ENCODE data around the gene RPL36AL. TPM values are rescaled to one million over a fixed set of nuclear protein-coding genes. Genes with fewer than 3 reads are reported as not detected.

Gene RPL36AL
- total RNA-seq, 1 donor, result 175 TPM

GRCh38 chr14:49617852-49618519 lies 2.4 kb downstream of the RPL36AL start:
- no peak for DNase-seq (ENCODE audit: low read depth)
- no peak overlapping the region for H3K4me3 ChIP-seq (ENCODE audit: low read depth, low read length)
- TF ChIP-seq CTCF (IDR thresholded peaks at IDR 0.05; ENCODE audit: insufficient read depth, low read depth, low read length), result no peak

DNA sequence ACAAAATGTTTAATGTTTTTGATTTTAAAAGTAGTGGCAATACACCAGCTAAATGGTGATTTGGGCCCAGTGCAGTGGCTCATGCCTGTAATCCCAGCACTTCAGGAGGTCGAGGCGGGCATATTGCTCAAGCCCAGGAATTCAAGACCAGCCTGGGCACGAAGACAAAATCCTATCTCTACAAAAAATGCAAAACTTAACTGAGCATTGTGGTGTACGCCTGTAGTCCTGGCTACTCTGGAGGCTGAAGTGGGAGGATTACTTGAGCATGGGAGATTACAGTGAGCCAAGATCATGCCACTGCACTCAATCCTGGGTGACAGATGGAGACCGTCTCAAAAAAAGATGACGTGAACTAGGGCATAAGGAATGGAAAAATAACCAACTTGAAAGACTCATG lies 4.7 kb downstream of the RPL36AL start:
- no peak for TF ChIP-seq CTCF (IDR thresholded peaks at IDR 0.05; ENCODE audit: insufficient read depth, low read depth, low read length)
- DNase-seq (ENCODE audit: low read depth), result no peak
- H3K4me3 ChIP-seq (ENCODE audit: low read depth, low read length), result no peak overlapping the region

DNA sequence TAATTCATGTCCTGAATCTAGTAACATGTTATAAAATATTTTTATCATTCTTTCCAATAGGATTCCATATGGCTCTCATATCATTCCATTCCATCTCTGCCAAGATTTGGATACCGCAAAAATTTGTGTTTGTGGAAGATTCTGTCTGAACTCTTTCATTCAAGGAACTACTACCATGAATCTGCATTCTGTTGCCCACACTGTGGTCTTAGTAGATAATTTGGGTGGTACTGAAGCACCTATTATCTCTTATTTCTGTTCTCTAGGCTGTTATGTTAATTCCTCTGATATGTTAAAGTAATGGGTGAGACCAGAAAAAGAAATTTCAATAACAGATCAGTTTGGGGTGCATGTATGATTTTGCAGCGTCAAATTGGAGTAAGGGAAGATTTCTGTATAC lies 6.2 kb downstream of the RPL36AL start:
- no peak for TF ChIP-seq CTCF (IDR thresholded peaks at IDR 0.05; ENCODE audit: insufficient read depth, low read depth, low read length)
- no peak overlapping the region for H3K4me3 ChIP-seq (ENCODE audit: low read depth, low read length)
- DNase-seq (ENCODE audit: low read depth), result no peak

DNA sequence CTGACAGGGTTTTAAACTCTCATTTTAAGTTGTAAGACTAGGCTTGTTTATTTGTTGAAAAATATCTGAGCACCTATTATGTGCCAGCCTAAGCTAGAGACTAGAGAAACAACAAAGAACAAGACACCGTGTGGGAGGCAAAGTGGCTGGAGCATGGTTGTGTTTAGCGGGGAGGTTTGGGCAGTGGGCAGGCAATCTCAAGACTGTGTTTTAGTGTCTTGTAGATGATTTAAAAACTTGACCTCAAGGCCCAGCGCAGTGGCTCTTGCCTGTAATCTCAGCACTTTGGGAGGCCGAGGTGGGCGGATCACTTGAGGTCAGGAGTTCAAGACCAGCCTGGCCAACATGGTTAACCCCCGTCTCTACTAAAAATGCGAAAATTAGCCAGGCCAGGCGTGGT lies 7.8 kb downstream of the RPL36AL start:
- no peak for TF ChIP-seq CTCF (IDR thresholded peaks at IDR 0.05; ENCODE audit: insufficient read depth, low read depth, low read length)
- DNase-seq (ENCODE audit: low read depth), result no peak
- H3K4me3 ChIP-seq (ENCODE audit: low read depth, low read length), result no peak overlapping the region

- no peak for DNase-seq (ENCODE audit: low read depth)
- TF ChIP-seq CTCF (IDR thresholded peaks at IDR 0.05; ENCODE audit: insufficient read depth, low read depth, low read length), result no peak
- H3K4me3 ChIP-seq (ENCODE audit: low read depth, low read length), result no peak overlapping the region
These were observed 8.2 kb downstream of the RPL36AL start for GRCh38 chr14:49612251-49612650.

GRCh38 chr14:49607583-49607982 lies 12.8 kb downstream of the RPL36AL start:
- H3K4me3 ChIP-seq (ENCODE audit: low read depth, low read length), result no peak overlapping the region
- DNase-seq (ENCODE audit: low read depth), result no peak
- no peak for TF ChIP-seq CTCF (IDR thresholded peaks at IDR 0.05; ENCODE audit: insufficient read depth, low read depth, low read length)
